Fibroblast of villous mesenchyme (primary cell): Measurements from ENCODE around the gene FOXO3. TPM values are rescaled to one million over a fixed set of nuclear protein-coding genes. Genes with fewer than 3 reads are reported as not detected.
A peak's percentile ranks its signal among the peaks of the same experiment; 100 is the strongest.

Experiments used
- DNase-seq: peaks from one replicate; pipeline ENCODE4 v3.0.0-alpha.2; 2010; ENCODE audit warnings: low read depth
- H3K4me3 ChIP-seq: 2 replicates; pipeline ENCODE4 v1.5.1; 2011; ENCODE audit warnings: low read depth, mild to moderate bottlenecking, low read length
- total RNA-seq: library from RNA; depleted of rRNA; stranded (reverse); fragments of >200 nt; gene quantifications from 2 replicates; pipeline ENCODE4 v1.2.3, GENCODE V29; 2012
- TF ChIP-seq, protein P1 (sequence below): IDR thresholded peaks from 2 replicates; pipeline ENCODE4 v1.5.1; 2012; ENCODE audit warnings: low read depth, mild to moderate bottlenecking, low read length; ENCODE audit not compliant: insufficient read depth

FOXO3 gene
- total RNA-seq, 1 donor = 43.2 TPM

- no peak overlapping the region for H3K4me3 ChIP-seq
- TF ChIP-seq, protein P1, sequence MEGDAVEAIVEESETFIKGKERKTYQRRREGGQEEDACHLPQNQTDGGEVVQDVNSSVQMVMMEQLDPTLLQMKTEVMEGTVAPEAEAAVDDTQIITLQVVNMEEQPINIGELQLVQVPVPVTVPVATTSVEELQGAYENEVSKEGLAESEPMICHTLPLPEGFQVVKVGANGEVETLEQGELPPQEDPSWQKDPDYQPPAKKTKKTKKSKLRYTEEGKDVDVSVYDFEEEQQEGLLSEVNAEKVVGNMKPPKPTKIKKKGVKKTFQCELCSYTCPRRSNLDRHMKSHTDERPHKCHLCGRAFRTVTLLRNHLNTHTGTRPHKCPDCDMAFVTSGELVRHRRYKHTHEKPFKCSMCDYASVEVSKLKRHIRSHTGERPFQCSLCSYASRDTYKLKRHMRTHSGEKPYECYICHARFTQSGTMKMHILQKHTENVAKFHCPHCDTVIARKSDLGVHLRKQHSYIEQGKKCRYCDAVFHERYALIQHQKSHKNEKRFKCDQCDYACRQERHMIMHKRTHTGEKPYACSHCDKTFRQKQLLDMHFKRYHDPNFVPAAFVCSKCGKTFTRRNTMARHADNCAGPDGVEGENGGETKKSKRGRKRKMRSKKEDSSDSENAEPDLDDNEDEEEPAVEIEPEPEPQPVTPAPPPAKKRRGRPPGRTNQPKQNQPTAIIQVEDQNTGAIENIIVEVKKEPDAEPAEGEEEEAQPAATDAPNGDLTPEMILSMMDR = no peak
- no peak for DNase-seq
Observed at GRCh38 chr6:108578166-108578565, 17.4 kb downstream of the FOXO3 start.

DNA sequence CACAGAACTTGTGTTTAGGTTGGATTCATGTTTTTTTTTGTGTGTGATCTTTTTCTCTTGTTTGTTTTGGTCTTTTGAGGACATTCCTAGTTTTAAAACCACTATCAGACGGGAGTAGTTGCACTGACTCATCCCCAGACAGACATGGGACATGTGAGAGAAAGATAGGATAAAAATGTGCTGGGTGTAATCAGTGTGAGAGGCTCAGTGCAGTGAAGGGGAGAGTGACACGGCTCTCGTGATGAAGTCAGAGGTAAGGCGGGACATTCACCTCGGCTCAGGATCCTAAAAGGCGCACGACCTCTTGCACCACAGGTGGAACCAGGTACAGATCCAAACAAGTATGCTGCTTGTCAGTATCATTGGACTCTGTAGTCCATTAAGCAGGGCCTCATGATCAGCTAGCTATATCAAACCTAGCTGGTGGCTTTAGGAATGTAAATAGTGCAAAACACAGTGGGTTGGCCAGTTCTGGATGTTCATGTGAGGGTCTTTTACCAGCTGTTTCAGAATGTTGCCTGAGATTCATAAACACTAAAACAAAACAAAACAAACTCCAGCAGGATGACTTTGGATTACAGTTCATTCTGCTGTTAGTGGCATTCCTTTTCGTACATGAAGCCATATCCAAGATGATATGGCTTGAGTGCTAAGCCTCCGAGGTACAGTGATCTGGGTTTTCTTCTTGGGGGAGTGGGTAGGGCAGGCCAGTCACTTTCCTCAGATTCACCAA lies 18.0 kb downstream of the FOXO3 start:
- peak; percentile 94 for DNase-seq

GRCh38 chr6:108579328-108579721 lies 18.6 kb downstream of the FOXO3 start:
- TF ChIP-seq, protein P1 = no peak
- H3K4me3 ChIP-seq = no peak overlapping the region
- no peak for DNase-seq

More for the DNA sequence above, 18.0 kb downstream of the FOXO3 start:
- no peak overlapping the region for H3K4me3 ChIP-seq
- TF ChIP-seq, protein P1 = no peak

DNA sequence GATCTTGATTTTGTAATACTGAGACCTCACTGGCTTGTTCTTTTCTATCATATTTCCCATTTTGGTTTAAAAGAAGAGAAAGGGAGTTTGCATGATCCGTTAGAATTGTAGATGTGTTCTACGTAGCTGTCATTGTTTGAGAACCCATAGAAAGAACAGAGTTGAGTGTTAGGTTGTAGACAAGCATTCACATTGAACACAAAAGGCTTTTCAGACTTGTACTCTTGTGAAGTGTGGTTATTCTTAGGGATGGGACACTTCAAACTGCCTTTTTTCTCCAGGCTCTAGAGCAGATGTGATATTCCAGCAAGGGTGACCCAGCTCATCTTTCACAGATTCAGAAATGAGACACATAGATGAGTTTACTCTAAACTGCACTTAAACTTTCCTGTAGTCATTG lies 19.9 kb downstream of the FOXO3 start:
- peak overlapping the region; percentile 19 for H3K4me3 ChIP-seq
- TF ChIP-seq, protein P1 = no peak
- DNase-seq = no peak

DNA sequence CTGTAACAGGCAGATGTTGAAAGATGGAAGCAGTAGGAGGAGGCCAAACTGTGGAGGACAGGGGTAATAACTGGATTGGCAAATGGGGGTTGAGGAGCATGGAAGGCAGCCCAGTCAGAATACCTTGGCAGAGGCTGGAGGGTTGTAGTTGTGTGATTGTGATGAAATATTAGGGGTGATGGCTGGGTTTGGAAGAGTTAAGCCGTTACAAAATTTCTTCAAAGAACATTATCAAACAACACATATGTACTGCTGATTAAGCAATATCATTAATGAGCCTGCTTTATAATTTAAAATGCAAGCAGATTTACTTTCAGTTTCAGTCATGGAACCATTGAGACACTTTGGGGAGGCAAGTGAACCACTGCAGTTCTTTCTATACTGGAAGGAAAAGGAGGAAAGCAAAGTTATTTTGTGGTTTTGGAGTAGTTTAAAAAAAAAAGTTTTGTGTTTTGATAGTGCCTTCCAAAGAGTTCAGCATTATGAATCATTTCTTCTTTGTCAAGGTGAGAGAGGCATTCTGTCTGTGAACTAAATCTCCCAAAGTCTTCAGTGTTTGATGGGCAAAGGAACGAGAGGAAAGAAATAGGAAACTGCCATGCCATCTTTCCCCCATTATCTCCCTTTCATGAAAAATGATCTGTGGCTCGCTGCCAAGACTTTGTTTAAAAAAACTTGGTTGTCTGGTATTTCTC lies 20.7 kb downstream of the FOXO3 start:
- TF ChIP-seq, protein P1 = no peak
- peak; percentile 97 for DNase-seq
- peak overlapping the region; percentile 19 for H3K4me3 ChIP-seq

DNA sequence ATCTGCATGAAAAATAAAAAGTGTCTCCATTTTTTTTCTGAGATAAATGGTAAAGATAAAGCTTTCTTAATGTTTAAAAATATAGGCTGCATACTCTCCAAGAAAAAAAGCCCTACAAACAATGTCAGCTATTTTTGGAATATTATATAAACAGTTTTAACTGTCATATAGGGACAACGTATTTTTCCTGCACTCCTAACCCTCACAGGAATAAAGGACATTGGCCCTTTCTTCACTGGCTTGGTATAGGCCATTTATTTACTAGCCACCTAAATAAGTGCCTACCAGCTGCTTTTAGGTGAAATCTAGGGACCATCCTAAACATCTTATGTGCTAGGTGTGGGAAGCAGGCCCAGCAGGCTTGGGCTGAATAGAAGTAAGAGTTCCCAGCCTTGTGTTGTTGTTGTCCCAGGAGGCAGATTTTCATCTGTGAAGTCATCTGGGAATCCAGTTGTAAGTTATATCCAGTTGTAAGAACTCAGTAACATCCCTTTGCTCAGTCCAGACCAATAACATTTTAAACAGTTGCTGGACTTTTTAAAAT lies 21.3 kb downstream of the FOXO3 start:
- DNase-seq = peak; percentile 71
- TF ChIP-seq, protein P1 = no peak
- H3K4me3 ChIP-seq = peak overlapping the region; percentile 10
